ENCODE data around the gene ANK3.

ANK3 gene

DNA sequence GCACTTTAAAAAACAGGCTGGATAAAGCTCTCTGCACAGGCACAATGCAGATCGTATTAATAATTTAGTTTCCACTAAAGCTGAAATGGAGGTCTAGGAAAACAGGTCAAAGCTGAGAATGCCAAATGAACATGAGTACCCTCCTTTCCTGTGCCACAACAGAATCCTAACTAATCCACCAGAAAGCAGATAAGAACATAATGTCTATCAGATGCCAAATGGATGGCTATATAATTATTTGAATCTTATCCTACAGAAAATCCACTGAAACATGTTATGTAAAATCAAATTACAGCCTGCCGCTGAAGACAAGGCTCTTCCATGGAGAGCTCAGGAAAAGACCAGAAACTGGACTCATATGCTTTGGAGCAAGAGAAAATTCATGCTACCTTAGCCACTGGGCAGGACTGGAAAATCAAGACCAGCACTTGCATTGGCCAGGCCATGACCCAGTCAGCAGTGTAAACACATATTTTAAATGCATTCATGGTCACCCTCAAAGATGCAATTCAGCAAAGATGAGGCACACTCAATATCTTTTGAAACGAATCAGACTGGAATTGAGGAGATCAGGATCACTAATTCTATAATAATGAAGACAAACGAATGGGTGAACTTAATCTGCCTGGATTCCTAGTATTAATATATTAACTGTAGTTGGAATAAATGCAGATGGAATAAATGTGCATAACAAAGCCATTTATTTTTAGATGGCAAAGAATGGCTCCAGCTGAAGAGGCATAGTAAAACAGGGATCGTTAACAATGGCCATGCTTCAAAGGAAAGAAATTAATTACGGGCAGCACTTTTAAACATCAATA lies 13.2 kb downstream of the ANK3 start:
- DNase-seq: no peak

DNA sequence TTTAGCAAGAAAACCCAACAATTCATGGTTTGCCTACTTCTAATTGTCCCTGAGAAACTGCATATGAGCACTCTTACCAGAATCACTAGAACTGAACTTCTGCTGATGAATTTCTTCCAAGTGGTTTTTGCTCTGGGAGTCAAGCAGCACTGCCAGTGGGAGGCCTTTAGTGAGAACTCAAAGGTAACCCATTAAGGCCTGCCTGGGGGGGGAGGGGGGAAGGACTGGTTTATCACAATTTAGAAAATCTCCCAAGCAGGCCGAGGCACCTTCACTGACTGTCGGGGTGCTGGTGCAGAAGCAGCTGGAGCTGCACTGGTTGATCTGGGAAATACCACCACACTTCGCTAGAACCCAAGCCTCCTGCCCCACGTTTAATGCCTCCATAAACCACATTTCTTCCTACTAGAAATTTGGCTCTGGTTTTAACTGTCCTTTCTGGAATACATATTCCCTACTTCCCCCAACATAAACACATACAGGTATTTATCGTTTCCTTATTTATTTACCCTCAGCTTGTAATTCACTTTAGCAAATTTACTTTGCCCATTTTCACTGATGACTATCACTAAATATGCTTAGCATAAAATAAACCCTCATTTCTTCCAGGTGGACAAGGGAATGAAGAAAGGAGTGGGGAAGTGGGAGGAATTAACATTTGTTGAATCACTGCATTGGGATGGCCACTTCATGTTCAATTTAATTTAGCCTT lies 14.2 kb downstream of the ANK3 start:
- no peak for DNase-seq

DNA sequence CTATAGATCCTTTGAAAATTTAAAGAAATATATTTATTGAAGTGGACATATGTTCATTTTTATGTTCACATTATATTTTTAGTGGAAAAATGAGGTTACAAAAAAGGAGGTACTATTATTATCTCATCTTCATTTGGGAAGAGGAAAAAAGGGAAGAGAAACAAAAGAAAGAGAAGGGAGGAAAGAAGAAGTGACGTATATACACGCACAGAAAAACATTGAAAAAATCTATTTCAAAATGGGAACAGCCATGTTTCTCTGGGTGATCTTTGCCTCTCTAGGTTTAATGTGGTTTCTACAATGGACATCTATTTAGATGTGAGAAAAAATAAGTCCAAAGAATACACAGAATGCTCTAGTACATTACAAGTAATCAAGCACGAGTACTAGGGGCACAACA lies 14.8 kb downstream of the ANK3 start:
- no peak for DNase-seq

DNA sequence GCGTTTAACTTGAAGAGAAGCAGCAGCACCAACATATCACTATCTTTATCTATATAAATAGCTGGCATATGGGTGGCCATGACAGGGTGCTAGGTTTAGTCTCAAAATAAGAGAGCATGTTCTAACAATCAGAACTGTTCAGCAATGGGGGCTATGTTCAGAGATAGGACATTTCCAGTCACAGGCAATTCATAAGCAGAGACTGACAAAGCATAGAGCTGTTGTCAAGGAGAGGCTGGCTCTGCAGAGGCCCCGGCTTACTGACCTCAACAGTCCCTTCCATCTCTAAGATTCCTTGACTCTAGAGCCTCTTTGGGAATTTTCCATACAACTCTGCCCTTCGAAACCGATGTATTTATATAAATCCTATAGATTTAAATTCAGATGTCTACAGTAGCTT lies 17.2 kb downstream of the ANK3 start:
- no peak for DNase-seq

DNA sequence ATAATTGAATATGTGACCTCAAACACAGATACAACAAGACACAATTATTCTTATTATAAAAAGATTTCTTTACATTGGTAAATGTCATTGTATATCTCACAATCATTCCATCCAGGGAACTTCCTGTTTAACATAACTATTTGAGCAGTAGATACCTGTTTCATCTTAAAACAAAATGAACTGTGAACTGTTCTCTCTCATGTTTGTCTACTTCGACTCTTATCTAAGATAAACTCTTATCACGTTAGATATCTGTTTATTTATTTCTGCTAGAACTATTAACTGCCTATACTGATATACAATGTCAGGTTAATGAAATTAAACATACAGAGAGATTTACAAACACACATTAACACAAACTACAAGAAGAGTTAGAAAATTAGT lies 20.1 kb downstream of the ANK3 start:
- no peak for DNase-seq

DNA sequence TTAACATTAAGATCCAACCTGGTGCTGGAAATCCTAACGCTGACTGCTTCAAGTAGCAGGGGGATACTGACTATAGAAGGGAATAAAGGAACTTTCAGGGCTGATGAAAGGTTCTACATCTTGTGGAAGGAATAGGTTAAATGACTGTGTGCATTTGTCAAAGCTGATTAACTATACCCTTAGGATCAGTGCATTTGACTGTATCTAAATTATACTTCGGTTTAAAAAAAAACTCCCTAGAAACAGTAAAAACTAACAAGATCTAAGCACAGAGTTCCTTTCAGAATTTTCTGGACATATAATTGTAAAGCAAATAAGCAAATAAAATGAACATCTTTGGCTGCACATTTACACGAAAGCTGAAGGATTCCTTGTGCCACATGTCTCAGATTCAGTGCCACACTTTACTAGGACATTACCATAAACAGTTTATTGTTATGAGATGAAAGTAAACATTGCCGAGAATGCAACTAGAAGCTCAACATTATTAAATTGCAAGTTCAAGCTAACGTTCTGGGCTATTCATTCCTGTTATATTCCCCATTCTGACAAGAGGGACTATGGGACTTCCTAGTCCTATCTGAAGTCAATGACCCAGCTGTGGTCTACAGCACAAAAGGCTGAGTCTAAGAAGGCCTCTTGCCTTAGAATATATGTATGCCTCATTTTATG lies 20.7 kb downstream of the ANK3 start:
- DNase-seq: no peak

DNA sequence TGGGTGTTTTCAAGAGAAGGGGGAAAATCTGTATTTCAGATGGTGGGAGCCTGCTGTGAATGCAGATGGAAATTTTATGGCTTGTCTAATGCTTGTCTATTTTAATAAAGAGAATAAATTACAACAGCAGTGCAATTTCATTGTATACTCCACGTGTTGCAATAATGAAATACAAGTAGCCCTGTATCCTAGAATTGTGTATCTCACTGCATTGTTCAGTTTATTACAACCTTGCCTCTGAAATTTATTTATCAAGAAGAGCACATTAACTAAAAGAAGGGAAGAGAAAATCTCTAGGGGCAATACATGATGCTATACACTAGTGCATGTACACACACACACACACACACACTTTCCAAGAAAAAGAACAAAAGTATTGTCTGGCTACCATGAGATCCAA lies 21.8 kb downstream of the ANK3 start:
- no peak for DNase-seq

DNA sequence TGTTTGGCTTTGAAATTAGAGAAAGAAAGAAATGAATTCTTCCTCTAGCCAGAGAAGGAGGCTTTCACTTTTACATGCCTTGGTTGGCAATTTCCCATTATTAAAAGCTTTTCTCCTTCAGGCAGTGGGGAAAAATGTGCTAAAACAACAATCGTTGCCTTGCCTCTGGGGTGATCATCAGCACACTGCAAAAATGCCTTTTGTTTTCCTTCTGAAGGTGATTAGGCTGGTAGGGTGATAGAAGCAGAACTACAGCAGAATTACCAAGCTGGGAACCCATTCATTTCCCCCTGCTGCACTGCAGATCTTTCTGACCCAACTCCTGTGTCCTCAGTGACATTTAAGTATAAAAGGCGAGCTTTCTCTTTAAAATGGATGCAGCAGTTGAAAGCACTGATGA lies 22.2 kb downstream of the ANK3 start:
- DNase-seq: no peak

DNA sequence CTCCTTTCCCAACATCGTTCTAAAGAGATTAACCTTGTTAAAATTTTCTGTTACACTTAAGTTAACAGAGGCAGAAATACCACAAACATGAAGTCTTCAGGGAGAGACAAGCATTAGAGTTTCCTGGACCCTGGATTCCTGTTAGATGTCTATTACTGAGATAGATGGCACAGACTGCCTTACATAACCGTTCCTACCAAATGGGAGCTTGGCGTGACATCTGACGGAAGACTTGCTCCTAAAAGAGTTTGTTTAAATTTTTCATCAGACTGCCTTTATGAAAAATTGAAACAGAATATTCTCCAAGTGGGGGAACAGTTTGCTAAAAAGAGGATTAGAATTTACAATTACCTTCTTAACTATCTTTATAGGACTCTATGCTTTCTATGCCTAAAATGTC lies 22.7 kb downstream of the ANK3 start:
- DNase-seq: no peak

DNA sequence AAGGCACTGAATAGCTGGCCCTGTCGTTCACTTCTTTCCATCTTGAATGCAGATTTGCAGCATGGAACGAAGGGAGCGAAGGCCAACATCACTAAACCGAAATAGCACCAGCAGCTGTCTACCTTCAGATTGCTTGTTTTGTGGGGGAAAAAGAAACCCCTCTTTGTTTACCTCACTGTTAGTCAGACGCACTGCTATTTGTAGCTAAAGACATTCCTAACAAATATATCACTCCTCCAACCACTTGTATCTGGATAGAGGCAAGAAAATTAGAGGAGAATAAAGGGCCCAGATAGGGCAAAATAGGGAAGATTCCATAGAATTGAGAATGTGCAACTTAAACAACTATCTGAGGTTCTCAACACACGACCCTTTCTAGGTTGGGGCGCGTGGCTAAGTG lies 26.5 kb downstream of the ANK3 start:
- DNase-seq: no peak

DNA sequence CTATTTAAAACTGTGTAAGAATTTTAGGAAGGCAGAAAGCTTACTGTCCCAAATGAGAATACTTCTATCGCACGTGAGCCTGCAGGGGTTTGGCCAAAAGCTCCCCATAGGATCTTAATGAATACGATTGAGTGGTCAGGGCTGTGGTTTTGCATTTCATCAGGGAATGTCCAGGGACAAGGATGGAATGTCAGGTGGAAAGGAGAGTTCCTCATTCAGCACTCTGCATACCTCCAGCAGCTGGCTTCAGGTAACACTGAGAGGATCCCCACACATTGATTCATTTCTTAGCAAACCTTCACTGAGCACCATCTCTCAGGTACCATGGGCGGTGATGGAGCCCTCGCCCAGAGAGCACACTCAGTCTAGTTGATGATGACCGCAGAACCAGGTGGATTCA lies 27.2 kb downstream of the ANK3 start:
- no peak for DNase-seq

DNA sequence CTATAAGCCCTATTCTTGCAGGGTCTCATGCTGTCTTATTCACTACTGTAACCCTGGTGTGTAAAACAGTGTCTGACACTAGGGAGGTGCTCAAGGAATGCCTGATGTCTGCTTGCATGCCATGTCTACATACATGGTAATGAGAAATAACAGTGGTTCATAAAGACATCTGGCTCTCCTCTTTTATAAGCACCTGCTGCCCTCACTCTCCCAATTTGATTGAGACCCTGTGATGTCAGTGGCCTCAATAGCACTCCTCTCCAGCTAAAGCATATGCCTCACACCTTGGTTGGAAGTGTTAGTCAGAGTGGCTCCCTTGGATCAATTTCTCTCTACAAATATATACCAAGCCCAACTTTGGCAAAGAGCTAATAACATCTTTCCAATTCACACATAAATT lies 30.6 kb downstream of the ANK3 start:
- DNase-seq: no peak

DNA sequence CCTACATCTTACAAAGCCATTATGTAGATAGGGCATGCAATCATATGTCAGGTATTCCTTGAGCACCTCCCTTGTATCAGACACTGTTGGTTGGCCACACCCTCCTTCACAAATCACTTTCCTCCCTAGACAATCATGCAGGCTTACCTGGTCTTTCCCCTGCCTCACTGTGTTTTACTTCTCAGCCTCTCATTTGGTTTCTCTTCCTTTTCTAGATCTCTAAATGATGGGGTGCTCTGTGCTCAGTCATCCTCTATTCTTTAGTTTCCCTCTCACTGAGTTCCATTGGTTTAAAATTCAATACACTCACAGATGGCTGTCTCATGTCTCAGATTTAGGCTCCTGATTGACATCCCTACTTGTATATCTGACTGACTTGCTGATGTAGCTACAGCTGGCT lies 31.4 kb downstream of the ANK3 start:
- no peak for DNase-seq

DNA sequence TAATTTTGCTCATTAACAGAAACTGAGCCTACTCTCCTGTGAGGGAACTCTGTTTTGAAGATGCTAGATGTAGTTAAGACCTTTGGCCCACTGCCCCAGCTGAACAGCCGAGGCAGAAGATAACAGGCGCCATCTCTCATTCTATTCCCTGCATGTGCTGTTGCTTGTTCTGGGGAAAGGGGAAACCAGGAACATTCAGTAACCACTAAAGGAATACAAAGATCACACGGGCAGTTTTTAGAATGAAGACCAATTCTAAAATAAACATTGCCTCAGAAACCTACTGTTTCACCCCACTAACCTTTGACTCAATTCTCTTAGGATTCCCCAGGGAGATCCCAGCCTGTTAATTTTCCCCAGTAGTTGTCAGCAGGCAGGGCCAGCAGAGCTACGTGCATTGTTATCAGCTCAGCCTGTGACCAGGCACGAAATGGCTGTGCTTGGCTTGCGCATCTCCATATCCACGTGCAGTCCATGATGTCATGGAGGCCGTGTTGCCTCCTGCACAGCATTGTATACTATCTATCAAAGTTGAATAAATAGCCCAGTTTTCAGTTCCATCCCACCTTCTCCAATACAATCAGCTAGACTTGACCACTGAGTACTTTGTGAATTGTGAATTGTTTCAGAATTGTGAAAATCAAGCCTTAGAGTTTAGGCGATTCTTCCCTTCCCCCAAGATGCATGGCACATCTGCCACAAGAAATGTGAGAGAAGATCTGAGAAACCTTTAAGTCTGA lies 36.0 kb downstream of the ANK3 start:
- DNase-seq: no peak

DNA sequence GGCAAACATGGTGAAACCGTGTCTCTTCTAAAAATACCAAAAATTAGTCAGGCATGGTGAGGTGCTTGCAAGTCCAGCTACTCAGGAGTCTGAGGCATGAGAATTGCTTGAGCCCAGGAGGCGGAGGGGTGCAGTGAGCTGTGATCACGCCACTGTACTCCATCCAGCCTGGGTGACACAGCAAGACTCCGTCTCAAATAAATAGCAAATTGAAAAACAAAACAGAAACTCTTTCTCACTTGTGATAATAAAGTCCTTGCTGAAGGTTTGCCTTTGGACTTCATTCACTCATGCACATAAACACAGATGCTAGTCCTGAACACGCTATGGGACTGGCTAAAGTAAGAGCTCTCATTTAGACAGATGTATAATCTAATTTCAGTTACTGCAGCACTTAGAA lies 37.6 kb downstream of the ANK3 start:
- no peak for DNase-seq

DNA sequence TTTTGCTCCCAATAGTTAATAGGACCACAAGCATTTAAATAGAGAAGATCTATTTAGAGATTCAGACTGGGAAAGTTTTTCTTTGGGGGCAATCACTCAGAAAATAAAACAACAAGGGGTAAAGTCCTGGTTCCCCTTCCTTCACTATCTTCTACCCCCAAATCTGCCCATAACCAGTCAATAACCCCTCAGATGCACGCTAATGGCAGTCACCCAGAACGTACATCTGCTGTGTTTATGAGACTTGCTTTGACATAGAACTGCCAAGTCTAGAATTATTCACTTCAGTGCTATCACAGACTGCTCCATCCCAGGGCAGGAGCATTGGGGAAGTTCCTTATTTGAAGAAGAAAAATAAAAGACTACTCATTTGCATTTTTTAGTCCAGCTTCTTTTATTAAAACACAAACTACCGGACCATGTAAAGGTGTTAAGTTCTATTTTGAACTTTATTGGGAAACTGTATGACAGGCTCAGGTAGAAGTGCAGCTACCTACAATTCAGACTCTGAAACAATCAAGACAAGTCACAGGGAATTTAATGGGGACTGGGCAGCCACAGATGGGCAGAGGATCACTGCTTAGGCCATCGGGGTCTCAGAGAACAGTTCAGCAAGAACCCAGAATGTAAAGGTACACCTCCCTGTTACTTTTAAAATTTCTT lies 38.4 kb downstream of the ANK3 start:
- no peak for DNase-seq

DNA sequence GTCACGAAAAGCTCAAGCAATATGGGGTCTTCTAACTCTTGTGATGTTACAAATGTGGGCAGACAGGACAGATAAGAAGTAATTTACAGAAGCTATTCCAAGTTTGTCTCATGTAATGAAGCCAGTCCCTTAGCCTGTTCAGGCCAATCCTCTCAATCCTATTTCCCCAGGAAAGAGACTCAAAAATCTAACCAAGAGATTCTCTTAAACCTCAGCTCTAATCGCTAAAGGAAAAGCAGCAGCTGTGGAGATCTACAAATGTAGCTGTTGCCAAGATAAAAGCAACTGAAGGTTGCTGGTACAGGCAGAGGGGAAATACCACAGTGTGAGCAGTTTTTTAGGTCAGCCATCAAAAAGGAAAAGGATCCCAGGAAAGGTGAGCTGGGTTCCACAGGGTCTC lies 39.3 kb downstream of the ANK3 start:
- no peak for DNase-seq

DNA sequence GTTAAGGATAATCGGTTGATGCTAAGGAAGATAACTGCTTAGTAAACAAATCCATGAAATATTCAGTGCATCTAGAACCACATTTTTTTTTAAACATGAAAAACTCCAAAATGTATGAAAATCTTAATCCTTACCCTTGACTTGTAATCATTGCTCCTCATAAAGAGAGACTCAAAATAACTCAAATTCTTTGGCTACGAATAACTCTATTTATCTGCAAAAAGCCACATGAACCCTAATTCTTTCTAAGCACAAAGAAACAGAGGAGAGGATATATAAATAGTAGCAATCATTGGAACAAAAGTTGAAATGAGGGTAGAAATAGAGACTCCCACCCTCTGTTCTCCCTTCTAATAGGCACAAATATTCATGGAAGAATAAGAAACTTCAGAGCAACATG lies 40.2 kb downstream of the ANK3 start:
- DNase-seq: no peak

DNA sequence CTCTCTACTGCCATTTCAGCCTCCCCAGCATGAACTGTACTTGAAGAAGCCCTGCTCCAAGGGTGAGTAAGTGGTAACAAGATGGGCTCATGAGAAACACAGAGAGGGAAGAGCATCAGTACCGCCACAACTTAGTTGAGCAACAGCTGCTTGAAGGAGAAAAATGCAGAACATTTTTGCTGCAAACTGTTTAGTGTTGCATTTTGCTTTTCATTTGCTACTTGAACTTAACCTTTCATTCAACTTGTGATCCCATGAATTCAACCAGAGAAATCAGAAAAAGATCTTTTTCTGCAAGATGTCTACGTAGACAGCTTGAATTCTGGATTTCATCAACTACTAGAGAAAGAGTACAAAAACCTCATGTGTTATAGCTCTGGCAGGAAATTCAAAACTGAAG lies 40.7 kb downstream of the ANK3 start:
- DNase-seq: no peak

DNA sequence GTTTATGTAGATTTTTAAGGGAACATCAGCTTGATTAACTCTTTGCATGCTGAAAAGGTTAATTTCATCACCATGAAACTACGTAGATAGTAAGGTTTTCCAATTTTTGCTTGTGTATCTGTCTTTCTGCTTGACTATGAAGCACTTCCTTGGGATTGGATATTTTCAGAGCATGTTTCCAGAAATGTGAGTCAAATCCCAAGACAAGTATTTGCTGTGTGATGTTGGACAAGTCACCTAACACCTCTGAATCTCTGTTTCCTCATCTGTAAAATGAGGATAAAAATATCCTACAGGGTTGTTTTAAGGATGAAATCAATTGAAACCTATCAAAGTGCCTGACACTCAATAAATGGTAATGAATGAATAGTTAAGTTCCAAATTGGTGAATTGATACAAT lies 42.4 kb downstream of the ANK3 start:
- DNase-seq: no peak

DNA sequence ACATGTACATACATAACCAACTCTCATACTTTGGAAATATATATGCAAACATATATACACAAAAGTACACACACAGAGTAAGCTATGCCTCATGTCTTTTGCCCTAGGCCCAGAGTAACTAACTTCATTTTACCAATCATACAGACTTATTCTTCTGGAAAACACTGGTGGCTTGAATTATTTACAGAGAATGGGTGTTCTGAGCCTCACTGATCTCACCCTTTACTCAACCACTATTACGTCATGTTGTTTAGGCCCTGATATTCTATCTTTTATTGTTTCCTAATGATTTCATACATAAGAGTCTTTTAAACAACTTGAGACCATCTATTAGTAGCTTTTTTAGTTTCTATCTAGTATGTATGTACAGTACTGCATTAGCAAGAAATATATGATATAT lies 43.0 kb downstream of the ANK3 start:
- no peak for DNase-seq

DNA sequence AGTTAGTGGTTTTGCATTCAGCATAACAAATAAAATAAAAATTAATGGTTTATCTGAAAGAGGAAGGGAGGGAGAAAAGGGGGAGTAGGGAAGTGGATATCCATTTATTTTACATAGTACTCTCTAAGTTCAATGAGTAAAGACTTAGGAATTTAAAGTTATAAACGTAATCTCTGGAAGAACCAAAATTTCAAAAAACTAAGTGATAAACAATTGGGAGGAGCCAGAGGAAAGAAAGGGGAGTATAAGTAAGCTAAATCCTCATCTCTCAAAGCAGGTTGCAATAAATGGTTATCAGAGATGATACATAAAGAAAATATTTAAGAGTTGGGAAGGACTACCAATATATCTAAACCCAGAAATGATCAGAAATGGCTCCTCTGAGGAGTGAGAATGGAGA lies 46.4 kb downstream of the ANK3 start:
- DNase-seq: no peak

DNA sequence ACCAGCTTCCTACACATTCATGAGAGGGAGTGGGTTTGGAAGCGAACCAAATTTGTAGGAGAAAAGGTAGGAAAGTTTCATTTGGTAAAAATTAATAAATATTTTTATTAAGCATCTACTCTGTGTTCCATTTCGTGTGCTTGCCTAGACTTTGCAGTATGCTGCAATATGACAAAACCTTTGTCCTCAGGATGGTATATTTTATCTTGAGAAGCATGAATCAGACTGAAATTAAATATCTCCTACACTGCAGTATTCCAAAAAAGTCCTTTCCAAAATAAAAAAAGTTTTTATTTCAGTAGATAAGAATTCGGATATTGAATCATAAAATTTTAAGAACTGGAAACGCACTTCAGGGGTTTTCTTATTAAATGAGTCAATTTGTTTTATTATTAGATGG lies 47.7 kb downstream of the ANK3 start:
- DNase-seq: no peak

Measured in activated effector memory CD4-positive, alpha-beta T cell treated with Interleukin-2 at 50 U/mL for 16 hours (primary cell).